HG03342 (cell line): ENCODE measurements around the gene SH3BP1.
A peak's percentile ranks its signal among the peaks of the same experiment; 100 is the strongest.
"Not testable (repeated sequence)": the region's sequence is repeated elsewhere in the genome, so short reads cannot be mapped to it uniquely, and the experiment has no call there.

Experiments
- ATAC-seq: cut with Tn5 transposase; IDR thresholded peaks from one replicate; pipeline ENCODE4 v1.9.1; 2021; ENCODE audit warnings: mild to moderate bottlenecking, moderate library complexity; ENCODE audit not compliant: unreplicated experiment

Gene SH3BP1

GRCh38 chr22:37676736-37677492 lies 37.4 kb downstream of the SH3BP1 start:
- peak; percentile 58 for ATAC-seq

GRCh38 chr22:37677493-37677974 lies 38.1 kb downstream of the SH3BP1 start:
- no peak for ATAC-seq

GRCh38 chr22:37678372-37678771 lies 38.9 kb downstream of the SH3BP1 start:
- no peak for ATAC-seq

- no peak for ATAC-seq
These were observed 40.2 kb downstream of the SH3BP1 start for GRCh38 chr22:37679670-37680069.

GRCh38 chr22:37680191-37680851 lies 40.9 kb downstream of the SH3BP1 start:
- no peak for ATAC-seq

GRCh38 chr22:37681001-37681424 lies 41.5 kb downstream of the SH3BP1 start:
- ATAC-seq, result no peak

GRCh38 chr22:37681556-37682049 lies 42.1 kb downstream of the SH3BP1 start:
- no peak for ATAC-seq

GRCh38 chr22:37684803-37685615 lies 45.5 kb downstream of the SH3BP1 start:
- no peak for ATAC-seq

GRCh38 chr22:37686002-37686982 lies 46.8 kb downstream of the SH3BP1 start, which contains the start of gene NOL12:
NOL12 (plus strand) TSS chr22:37686343; CDS start chr22:37686393, 50 bp downstream.
- peak; percentile 83 for ATAC-seq

GRCh38 chr22:37690407-37690806 lies 50.9 kb downstream of the SH3BP1 start:
- ATAC-seq, result no peak

GRCh38 chr22:37690901-37691504 lies 51.5 kb downstream of the SH3BP1 start:
- ATAC-seq, result no peak

- no peak for ATAC-seq
These were observed 53.3 kb downstream of the SH3BP1 start for GRCh38 chr22:37692627-37693285.

GRCh38 chr22:37694131-37694530 lies 54.7 kb downstream of the SH3BP1 start:
- ATAC-seq, result not testable (repeated sequence)

- ATAC-seq, result not testable (repeated sequence)
These were observed 56.8 kb downstream of the SH3BP1 start for GRCh38 chr22:37696260-37696656.

GRCh38 chr22:37696657-37697537 lies 57.4 kb downstream of the SH3BP1 start, which contains the start of gene TRIOBP:
TRIOBP (plus strand) TSS chr22:37697048; CDS start chr22:37701366, 4,318 bp downstream.
- peak; percentile 85 for ATAC-seq

GRCh38 chr22:37697538-37697835 lies 58.0 kb downstream of the SH3BP1 start:
- no peak for ATAC-seq

GRCh38 chr22:37701141-37701786 lies 61.8 kb downstream of the SH3BP1 start:
- ATAC-seq, result no peak
